ENCODE results near the gene PARD6A. TPM values are rescaled to one million over a fixed set of nuclear protein-coding genes. Genes with fewer than 3 reads are reported as not detected.

Gene PARD6A
- total and polyA plus RNA-seq, 2 of the 13 experiments (the other 11 are each of a cell fraction or from before 2014, with no cell fraction given), result 3.5 to 4.3 TPM

GRCh38 chr16:67667817-67668494, 7.2 kb downstream of the PARD6A start (continued):
- TF ChIP-seq MLXIP (CRISPR knock-in tag; IDR thresholded peaks at IDR 0.05; ENCODE audit: borderline replicate concordance), result no peak
- TF ChIP-seq ISL2 (CRISPR knock-in tag; IDR thresholded peaks at IDR 0.05), result peak; percentile 69; the same call in 1 of the 2 replicates
- no peak for TF ChIP-seq ZNF670 (CRISPR knock-in tag; IDR thresholded peaks at IDR 0.05; ENCODE audit: borderline replicate concordance)
- TF ChIP-seq ZFP41 (CRISPR knock-in tag; IDR thresholded peaks at IDR 0.05; ENCODE audit: borderline replicate concordance), result no peak
- TF ChIP-seq ZNF891 (CRISPR knock-in tag; IDR thresholded peaks at IDR 0.05), result 0 out of 2 replicates have a peak, but pooled peaks have one; percentile 3
- TF ChIP-seq BCL3 (CRISPR knock-in tag; IDR thresholded peaks at IDR 0.05), result no peak; the same call in 1 of the 2 replicates
- no peak for TF ChIP-seq ZHX2 (IDR thresholded peaks at IDR 0.05; ENCODE audit: low read depth)
- no peak for TF ChIP-seq ZHX2 (CRISPR knock-in tag; IDR thresholded peaks at IDR 0.05; ENCODE audit: borderline replicate concordance)
- TF ChIP-seq ZFX (CRISPR knock-in tag; IDR thresholded peaks at IDR 0.05; ENCODE audit: low read depth), result peak; percentile 91
- no peak for TF ChIP-seq KLF15 (CRISPR knock-in tag; IDR thresholded peaks at IDR 0.05; ENCODE audit: borderline replicate concordance)
- TF ChIP-seq RBM39 (IDR thresholded peaks at IDR 0.05; ENCODE audit: low read depth, low read length, poor library complexity, severe bottlenecking), result peak; percentile 71
- peak; percentile 67 for TF ChIP-seq HNRNPLL (IDR thresholded peaks at IDR 0.05; ENCODE audit: low read depth, low read length, poor library complexity, severe bottlenecking)
- peak; percentile 49; the same call in 1 of the 2 replicates for TF ChIP-seq YEATS2 (CRISPR knock-in tag; IDR thresholded peaks at IDR 0.05; ENCODE audit: borderline replicate concordance)
- TF ChIP-seq TSC22D2 (CRISPR knock-in tag; IDR thresholded peaks at IDR 0.05; ENCODE audit: borderline replicate concordance), result no peak
- TF ChIP-seq PLRG1 (conservative IDR thresholded peaks at IDR 0.05), result no peak
- no peak; the same call in 1 of the 2 replicates for TF ChIP-seq KDM6A (CRISPR knock-in tag; IDR thresholded peaks at IDR 0.05; ENCODE audit: low read depth)
- TF ChIP-seq ETV6 (CRISPR knock-in tag; conservative IDR thresholded peaks at IDR 0.05), result 0 out of 2 replicates have a peak, but pooled peaks have one; percentile 11
- TF ChIP-seq SIN3A (IDR thresholded peaks at IDR 0.05; ENCODE audit: borderline replicate concordance, low read depth, low read length), result peak; percentile 85; the same call in 1 of the 2 replicates

Measured in HepG2 (cell line).